GM12872 (cell line): ENCODE results near the gene C12orf76.

Source experiments
- CTCF ChIP-seq: IDR thresholded peaks from 3 replicates; pipeline ENCODE4 v1.5.1; 2011; ENCODE audit warnings: low read depth, mild to moderate bottlenecking, low read length, moderate library complexity; ENCODE audit not compliant: insufficient read depth

The C12orf76 gene

DNA sequence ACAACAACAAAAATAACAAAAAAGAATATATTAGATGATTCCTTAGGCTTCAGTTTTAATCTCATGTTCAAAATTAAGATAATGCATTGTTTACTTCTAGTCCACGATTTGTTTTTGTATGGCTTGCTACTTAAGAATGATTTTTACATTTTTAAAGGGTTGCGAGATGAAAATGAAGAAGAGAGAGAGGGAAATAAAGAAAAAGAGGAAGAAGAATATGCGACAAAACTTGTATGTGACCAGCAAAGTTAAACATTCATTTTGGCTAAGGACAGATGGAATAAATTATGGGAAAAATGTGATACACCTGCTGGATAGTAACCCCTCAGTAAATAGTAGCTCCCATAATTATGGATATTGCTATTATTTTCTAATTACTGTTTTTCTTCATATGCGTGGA is 50.9 kb downstream of the C12orf76 start:
- no peak for TF ChIP-seq CTCF

- no peak for TF ChIP-seq CTCF
These were observed 51.9 kb downstream of the C12orf76 start for GRCh38 chr12:109996483-109996853.

DNA sequence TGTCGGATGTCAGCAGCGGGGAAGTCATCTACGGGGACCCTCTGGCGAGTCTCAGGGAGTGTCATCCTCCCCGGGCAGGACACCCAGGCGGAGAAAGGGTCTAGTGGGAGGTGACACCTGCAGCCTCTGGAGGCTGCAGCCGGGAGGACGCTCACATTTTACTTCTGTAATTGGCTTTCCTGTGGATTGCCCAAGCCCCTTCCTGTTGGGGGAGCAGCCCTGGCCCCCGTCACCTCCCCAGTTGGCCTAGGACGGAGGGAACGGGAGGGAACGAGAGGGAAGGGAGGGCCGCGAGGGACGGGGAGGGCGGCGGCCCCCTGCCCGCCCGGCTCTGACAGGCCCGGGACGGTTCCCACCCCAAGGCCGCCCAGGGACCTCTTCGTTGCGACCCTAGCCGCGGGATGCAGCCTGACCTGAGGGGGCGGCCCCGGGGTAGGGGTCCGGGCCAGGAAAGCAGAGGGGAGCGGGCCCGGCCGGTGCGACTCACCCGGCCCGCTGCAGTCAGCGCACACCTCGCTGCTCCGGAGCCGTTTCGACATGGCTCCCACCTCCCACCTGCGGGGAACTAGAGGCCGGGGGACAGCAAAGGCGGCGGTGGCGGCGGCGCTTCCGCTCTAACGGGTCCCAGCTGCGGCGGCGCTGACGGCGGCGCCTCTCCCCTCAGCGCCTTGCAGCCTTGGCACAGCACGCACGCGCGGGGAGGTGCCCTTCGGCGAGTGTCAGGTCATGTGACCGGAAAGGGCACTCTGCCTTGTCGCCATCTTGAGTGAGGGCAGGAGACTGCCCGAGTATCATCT is 52.4 kb downstream of the C12orf76 start, which contains the start of gene GIT2:
GIT2 (minus strand) TSS at position 683 of the 797 bp plus-strand sequence; CDS start at position 539, 144 bp downstream.
- TF ChIP-seq CTCF, result no peak

DNA sequence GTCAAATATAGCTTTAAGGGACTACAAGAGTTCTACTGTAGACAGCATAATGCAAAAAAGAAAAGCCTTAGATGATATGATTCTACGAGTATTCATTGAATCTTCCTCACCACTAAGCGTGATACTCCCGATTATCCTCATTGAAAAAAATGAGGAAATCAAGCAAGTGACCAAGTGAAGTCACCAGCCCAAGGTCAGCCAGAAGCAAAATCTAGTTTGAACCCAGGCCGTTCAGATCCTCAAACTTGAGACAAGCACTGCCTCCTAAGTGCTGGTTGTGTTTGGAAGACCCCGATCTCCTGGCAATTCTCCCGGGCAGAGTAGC is 53.0 kb downstream of the C12orf76 start:
- TF ChIP-seq CTCF, result no peak

DNA sequence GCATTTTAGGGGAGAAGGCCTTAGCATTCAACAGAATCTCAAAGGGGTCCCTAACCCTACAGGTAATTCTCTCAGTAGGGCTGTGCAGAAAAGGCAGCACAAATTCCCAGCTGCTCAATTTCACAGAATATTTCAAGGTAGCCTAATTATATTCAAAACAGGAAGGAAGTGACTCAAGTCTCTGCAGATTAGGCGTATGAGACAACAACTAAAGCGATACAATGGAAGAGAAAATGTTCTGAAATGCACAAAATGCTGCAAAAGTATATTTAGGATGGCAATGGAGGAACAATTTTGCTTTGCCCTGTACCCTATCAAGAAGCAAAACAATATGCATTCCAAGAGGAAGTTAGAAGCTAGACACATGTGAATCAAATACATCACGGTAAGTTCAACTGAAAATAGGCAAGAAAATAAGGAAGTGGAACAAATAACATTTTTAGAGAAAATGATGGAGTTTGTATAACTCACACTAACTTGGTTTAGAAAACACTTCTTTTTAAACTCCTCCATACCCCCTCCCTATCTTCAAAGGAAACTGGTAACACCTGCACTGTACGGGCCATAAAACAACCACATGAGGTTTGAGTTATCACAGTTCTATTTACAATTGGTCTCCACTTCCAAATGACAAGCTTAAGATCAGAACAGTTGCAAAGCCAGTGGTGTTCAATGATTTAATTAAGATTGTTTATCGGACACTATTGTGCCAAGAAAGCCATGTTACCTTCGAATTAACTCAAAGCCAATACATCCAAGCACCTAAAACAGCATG is 53.7 kb downstream of the C12orf76 start:
- TF ChIP-seq CTCF, result no peak

DNA sequence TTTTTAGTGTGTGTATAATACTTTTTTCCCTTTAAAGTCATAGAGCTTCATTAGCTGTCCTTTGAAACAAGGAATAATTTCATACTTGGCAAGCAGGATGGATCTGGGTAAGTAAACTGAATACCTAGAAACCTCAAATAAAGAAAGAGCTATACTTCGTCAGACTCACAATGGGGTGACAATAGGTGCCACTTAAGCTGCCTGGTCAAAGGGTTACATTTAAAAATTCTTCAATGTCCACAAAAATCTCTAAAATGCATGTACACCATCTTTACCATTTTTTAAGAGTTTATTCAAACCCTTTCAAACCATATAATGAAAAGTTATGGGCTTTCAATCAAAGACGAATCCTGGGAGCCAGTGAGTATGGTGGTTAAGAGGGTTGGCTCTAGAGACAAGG is 55.2 kb downstream of the C12orf76 start:
- no peak for TF ChIP-seq CTCF

GRCh38 chr12:109991586-109991985 is 56.7 kb downstream of the C12orf76 start:
- TF ChIP-seq CTCF, result no peak
